GM21825 (cell line): ENCODE data around the gene AUTS2.
A peak's percentile ranks its signal among the peaks of the same experiment; 100 is the strongest.

Experiments used
- ATAC-seq: cut with Tn5 transposase; IDR thresholded peaks from one replicate; pipeline ENCODE4 v1.9.1; 2021; ENCODE audit warnings: mild to moderate bottlenecking, moderate library complexity; ENCODE audit not compliant: unreplicated experiment

Gene AUTS2

DNA sequence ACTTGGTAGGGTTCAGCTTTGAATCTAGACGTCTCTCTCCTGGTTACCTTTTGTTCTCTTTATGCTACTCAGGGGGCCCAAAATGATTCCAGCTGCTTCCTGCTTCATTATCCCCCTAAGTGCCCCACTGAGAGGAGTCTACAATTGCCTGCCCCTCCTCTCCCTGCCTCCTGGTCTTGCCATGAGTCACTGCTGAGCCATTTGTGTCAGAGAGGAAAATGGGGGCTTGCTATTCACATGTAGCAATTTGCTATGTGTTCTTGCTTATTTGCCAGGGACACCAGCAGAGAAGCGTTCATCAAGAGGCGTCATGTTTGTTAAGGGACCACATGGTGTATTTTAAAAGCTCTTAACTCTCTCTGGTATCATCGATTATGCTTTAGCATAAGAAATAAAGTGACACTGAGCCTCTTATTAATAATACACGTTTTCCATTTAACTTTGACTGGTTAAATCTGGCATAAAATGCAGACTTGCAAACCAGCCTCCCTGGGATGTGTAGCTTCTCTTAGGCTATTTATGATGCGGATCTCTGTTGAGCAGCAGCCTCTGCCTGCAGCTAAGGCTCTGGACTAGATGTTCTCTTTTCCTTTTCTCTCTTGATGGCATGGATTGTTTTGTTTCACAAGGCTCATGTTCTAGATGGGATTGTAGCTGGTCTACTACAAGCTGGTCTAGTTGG, 239.3 kb downstream of the AUTS2 start:
- no peak for ATAC-seq

DNA sequence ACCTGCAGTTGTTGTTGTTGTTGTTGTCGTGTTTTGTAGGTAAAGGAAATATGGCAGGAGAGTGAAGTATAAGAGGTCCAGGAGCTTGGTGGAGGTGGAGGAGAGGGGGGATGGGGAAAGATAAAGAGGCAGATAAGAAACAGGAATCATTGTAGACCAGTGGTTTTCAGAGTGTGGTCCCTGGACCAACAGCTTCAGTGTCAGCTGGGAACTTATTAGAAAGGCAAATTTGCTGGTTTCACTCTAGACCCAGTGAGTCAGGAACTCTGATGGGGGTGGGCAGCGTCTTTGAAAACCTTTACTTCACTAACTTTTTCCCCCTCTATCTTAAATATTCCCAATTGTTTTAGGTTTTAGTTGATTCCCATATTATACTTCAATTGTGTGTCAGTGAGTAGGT, 241.5 kb downstream of the AUTS2 start:
- ATAC-seq, result peak; percentile 57

DNA sequence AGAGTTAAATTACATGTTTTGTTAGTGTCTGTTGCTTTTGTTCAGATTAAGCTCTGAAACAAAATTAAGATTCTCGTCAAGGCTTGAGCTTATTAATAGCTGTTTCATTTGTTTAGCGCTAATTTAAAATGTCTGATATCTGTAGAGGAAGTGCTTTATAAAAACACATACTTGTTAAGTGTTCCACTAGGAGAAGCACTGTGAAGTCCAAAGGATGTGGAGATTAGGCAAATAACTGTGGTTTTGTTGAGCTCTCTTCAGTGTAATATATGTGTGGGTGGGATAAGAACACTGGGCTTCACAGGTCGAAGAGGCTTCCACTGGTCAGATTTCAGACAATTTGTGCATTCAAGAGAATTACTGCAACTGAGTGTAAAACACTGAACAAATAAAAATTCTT, 242.0 kb downstream of the AUTS2 start:
- no peak for ATAC-seq

DNA sequence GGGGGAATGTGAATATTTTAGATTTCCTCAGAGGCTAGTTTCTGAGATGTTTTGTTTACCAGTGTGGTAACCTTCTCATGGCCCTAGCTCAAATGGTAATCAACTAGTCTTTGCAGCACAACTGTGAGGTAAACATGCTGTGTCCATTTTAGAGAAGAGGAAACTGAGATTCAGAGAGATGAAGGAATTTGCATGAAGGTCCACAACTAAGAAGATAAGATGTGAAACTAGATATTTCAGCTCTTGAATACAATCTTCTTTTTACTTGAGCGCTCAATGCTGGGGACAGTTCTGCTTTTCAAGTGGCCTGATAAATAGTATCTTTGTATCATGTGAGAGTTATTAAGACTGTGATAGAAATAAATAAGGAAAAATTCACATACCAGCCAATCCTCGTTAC, 245.4 kb downstream of the AUTS2 start:
- ATAC-seq, result peak; percentile 52

DNA sequence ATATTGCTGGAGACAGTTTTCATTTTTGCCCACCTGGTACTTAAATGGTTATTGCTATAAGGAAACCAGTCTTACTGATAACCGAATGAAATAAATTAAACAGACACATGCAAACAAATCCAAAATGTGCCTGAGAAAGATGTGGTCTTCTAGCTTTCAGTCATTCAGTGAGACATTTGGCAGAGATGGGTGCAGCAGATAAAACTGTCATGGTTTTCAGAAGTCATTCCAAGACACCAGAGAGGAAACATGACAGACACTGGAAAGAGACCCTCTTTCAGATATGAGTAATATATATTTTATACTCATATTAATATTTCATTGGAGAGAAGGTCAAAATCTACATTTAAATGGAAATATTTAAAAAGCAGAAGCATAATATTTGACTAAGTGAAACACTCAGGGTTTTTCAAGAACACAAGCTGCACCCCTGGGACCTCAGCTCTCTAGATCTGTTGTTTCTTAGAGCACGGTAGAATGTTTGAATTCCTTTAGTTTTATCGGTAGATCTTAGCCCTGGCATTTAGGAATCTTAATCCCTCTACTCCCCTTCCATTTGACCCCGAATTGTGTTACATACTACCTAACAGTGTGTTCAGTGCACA, 246.1 kb downstream of the AUTS2 start:
- no peak for ATAC-seq

DNA sequence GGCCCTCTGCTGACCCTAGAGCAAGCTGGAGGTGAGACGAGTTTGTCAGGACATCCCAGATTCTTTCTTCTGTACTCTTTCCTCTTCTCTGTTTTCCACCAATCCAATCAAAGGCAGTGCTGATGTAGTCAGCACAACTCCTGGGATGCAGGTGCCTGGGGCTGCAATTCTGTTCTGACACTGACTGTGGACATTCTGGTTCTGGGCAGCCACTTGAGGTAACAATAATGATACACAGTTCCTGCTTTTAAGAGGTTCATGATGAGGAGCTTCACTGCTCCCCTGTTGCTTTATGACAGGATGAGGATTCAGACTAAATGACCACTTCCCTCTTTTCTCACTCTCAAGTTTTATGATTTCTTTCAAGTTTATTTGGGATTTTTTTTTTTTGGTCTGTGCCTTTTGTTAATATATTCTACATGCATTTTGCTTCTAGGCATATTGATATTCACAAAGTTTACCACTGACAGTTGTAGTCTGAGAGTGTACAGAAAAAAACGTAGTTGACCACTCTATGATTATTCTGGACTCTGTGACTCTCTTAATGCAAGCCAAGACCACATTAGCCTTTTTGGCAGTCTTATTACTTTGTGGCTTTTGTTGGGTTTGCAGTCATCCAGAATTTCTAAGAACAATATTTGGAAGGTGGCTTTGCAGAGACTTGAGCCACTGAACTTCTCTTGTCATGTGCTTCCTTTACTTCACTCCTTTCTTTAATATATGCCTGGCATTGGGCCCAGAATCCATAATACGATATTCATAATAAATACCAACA, 247.6 kb downstream of the AUTS2 start:
- no peak for ATAC-seq

DNA sequence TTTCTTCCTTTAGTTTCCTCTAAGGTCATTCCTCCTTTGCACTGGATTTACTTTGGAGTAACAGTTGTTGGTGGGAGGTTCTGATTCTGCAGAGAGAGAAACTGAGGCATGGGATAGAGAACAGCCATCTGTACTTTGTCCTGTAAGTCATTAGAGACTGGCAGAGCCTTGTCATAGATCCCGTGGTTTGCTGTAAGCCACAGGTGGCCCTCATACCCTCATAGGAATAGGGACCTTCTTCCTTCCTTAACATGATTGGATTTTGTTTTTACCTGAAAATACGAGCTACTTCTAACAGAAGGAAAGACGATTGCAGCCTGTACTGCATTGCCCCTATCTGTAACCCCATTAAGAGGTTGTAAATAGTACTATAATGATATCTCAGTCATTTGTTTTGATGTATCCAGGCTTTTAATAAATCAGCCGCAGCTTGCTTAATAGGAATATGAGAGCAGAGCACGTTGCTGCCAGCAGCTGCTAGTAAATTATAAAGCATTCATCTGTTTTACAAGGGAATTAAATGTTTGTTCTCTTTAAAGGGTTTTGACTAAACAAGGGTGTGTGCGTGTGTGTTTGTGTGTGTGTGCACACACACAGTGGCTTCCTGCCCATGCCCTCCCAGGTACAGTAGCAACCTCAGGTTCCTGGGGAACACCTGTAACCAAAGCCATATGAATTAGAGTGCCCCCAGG, 249.8 kb downstream of the AUTS2 start:
- no peak for ATAC-seq

DNA sequence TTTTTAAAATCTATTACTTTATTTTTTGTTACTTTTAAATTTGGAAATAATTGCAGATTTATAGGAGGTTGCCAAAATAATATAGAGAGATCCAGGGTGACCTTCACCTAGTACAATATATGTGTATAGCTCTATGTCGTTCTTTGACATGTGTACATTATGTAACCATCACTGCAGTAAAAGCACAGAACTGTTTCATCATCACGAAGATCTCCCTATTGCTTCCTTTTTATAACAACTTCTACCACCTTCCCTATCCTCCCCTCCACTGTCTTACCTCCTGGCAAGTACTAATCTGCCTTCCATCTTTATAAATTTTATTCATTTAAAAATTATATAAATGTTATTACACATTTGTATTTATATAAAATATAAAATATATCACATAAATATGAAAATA, 251.0 kb downstream of the AUTS2 start:
- no peak for ATAC-seq

DNA sequence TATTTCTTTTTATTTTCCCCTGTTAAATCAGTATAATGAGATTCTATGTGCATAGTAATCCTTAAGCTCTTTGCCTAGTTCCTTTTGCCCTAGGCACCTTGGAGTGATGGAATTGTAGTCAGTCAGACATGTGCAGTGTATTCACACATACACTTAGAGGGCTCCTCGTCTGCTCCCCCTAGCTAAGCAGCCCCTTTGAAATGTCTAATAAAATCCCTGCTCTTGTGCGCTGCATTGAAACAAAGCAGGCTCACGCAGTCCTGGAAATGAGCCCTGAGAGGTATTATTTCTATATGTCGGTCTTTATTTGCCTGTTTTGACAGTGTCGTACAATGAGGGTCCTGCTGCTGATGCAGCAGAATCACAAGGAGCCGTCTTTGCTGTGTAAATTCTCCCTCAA, 258.7 kb downstream of the AUTS2 start:
- ATAC-seq, result no peak

DNA sequence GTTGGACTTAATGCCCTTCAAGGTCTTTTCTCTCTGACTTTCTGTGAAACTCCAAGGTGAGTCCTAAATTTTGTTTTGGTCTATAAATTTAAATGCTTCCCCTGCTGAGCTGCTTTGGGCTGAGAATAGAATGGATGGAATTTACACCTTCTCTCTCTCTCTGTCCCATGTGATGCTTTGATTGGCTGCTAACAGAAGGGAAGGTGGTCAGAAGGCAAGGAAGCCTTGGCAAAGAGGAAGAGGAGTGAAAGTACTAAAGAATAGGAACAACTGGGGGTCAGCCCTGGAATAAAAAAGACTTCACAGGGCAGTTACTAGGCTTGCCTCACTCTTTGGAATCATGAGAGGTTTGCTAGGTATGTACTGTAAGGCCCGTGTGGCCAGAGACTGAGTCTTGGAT, 260.2 kb downstream of the AUTS2 start:
- ATAC-seq, result no peak

DNA sequence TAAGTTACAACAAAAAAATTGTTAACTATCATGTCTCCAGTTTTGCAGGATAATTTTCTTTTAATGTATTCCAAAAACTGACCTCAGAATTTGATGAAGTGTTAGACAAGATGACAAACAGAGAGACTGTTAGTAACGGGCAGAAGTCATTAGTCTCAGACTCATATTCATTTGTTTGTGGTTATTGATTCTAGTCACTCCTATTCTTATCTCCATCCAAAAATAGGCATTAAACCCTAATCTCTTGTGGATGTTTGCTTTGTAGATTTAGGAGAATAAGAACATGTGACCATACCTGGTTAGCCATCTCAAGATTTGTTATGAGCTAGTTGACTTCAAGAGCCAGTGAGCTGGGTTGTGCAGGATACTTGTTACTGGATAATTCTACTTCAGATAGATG, 261.1 kb downstream of the AUTS2 start:
- no peak for ATAC-seq

DNA sequence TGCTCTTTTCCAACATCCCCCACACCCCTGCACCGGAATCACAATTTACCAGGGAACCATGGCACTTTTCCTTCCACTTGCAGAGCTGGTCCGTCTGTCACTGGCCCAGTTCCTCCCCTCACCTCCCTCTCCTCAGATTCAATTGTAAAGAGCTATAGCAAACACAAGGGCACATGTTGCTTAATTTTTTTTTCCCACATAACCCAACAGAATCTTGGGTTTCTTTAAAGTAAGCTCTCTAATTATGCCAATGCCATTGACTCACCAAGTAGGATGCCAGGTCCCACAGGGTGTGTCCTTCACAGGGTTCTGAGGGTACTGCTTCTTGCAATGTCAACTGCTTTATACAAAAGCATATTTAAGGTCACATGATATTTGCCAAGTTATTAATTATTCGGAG, 262.2 kb downstream of the AUTS2 start:
- ATAC-seq, result no peak

DNA sequence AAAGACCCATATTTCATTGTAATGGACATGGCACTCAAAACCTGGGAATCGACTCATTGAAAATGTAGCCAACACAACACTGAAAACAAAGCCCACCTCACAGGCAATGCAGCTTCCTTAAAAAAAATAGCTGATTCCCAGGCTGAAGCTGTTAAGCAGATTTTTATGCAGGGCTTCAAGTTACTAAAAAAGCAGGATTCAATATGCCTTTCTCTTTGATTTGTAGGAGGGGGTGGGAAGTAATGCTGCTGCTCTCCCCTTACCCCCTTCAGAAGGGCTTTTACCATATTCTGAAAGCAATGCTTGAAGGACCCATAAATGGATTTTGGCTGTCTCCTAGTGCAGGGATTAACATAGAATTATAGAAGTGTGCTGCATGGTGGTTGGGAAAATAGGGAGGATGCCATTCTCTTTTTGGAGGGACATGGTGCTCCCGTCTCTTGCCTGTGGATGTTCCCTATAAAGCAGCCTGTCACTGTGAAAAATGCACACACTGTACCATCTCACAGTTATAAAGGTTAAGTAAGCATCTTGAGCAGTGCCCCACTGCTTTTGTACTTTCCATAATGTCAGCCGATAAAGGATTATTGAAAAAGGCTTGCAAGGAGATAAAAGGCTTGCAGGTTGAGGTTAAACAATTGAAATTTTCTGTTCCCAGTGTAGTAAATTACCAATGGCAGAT, 262.8 kb downstream of the AUTS2 start:
- no peak for ATAC-seq

DNA sequence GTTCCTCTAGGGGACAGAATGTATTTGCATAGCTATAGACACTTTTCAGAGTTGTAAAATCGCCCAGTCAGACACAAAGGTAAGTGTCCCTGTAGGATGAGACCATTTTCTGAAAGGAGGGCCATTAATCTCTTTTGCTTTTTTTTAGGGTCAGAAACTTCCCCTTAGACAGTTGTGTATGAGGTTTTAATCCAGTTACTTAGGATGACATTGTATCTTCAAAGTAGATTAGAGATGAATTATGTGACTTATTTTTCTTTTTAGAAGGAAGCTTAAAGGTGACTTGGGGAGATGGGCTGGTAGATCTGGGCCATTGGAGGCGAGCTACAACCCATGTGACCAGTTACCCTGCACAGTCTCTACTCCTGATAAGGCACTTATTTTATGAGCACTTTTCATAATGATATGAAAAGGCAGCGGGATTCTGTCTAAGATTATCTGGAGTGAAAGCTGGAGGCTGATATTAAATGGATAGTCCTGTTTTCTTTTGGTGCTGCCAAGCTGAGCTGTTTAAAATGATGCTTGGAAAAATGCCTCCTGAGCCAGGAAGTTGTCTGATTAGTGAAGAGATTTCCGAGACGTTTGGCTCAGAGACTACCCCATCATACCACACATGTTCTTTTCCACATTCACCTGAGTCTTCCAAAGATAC, 264.3 kb downstream of the AUTS2 start:
- ATAC-seq, result no peak

DNA sequence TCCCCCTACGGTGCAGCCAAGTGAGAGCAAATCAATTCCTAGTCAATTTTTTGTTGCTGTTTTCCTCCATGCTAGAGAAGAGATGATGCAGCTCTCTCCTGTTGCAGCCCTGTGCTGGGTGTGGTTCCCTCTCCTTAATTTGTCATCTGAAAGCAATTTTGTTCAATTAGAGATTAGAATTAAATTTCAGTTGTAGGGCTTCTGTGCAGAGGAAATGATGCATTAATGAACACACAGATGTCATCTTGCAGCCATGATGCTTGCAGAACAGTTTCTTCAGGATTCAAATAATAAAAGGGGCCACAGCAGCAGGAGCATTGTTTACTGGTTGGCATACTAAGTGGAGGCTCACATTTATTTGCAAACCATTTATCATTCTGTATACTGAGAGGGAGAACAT, 266.0 kb downstream of the AUTS2 start:
- no peak for ATAC-seq

DNA sequence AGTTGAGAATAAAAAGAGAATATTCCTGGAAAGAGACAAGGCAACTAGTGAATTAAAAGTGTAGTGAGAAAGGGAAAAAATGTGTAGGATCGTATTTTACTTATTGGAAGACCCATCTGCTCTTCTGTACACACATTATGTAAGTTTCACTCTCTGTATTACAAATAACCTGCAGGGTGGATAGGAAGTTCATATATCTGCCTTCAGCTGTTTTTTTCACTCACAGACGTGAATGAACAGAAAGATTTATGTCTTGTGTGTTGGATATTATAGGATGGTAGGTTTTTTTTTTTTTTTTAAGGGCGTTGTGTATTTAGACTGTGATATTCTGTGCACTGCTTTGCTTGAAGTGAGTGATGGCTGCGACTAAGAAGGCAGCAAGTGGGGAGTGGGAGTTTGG, 266.5 kb downstream of the AUTS2 start:
- no peak for ATAC-seq

DNA sequence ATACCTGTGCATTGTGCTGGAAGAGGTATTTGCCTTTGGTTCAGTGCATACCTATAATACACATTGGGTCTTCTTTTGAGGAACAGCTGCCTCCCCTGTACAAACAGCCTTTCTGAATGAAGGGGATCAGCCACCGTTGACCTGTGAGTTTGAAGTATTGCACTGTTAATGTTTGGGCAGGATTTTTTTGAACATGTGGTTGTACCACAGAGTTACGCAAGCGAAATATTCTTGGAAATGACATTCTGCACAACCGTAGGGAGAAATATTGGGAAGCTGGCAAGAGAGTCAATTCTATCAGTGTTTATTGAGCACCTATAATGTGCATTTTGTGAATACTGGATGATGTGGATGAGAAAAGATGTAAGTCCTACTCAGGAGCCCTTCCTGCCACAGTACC, 270.6 kb downstream of the AUTS2 start:
- no peak for ATAC-seq

DNA sequence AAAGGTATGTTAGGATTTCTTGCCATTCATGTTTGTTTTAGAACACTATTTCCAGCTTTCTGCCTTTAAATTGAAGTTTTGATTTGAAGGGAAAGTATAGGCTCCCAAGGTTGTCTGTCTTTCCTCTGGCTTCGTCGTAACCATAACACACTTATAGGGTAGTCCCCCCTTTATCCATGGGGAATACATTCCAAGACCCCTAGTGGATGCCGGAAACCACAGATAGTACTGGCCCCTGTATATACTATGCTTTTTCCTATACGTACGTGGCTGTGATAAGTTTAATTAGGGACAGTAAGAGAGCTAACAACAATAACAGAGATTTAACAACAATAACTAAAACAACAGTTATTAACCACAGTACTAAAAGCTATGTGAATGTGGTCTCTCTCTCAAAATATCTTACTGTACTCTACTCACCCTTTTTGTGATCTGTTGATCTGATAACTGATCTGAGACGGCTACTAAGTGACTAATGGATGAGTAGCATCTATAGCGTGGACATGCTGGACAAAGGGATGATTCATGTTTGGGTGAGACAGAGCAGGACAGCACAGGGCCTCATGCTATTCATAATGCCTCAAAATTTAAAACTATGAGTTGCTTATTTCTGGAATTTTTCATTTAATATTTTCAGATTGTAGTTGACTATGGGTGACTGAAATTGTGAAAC, 273.1 kb downstream of the AUTS2 start:
- no peak for ATAC-seq

DNA sequence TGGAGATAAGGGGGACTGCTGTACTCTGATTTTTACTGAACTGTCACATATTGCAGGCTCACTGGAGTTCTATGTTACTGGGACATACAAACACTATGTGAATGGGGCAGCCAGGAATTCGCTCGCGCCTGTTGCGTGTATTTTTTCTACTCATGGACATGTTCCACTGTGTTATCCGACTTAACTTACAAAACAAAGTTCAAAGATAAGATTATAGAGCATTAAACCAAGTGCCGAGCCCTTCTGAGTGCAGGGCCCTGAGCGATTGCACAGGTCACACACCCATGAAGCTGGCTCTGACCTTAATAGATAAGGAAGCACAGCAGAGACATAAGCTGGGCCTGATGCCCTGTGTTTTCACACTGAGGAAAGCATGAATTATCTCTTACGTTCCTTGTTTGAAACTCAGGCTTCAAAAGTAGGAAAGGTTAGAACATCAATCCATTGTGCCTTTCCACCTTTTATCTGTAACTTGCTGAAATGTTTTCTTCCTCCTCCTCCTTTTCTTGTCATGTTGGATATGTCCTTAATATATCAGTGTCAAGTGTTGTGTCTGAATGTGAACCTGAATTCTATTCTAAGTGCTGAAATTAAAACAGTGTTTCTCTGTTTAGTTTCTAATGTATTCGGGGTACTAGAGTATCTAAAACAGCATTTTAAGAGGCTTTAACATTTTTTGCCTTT, 273.8 kb downstream of the AUTS2 start:
- ATAC-seq, result no peak

DNA sequence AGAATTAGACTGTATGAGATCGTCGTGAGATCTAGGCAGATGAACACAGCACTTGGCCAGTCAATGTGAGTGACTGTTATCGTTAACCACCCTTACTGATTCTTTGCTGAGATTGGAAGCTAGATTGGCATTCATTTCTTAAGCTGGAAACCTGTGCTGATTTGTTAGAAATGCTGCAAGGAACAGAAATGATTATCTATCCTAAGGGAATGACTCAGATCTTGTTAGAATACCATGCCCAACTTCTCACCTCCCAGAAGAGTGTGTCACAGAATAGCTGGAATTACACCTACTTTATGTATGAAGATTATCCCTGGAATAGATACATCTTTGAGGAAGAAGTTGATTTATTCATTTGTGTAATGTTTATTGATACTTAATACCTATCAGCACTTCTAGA, 275.2 kb downstream of the AUTS2 start:
- no peak for ATAC-seq
